ENCODE measurements around the gene PADI1.

PADI1 gene

DNA sequence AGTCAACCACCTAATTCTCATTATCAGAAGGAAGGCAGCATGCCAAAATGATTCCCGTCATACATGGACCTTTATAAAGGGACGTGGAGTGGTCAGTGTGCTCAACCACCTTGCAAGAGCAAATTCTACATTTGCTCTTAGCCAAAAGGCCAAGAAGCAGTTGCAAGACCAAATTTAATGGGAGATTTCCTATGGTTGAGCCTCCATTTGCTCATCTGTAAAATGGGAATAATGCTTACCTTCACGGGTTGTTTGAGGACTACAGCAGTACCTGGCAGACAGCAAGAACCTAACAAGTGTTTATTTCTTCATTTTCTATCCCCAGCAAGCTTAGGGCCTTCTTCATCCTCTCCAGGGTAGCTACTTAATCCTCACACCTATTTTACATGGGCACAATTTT is 85.6 kb downstream of the PADI1 start (continued):
- no peak for TF ChIP-seq ZNF701 (tag by site-specific recombination; IDR thresholded peaks at IDR 0.05)
- TF ChIP-seq ZNF621 (tag by site-specific recombination; IDR thresholded peaks at IDR 0.05) = no peak
- TF ChIP-seq ZNF274 (IDR thresholded peaks at IDR 0.05; ENCODE audit: low read length) = no peak
- no peak for TF ChIP-seq ZNF274 (tag by site-specific recombination; IDR thresholded peaks at IDR 0.05; ENCODE audit: borderline replicate concordance)
- no peak for TF ChIP-seq ZNF596 (tag by site-specific recombination; IDR thresholded peaks at IDR 0.05)
- TF ChIP-seq, protein P1, sequence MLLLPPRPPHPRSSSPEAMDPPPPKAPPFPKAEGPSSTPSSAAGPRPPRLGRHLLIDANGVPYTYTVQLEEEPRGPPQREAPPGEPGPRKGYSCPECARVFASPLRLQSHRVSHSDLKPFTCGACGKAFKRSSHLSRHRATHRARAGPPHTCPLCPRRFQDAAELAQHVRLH (tag by site-specific recombination; IDR thresholded peaks at IDR 0.05) = no peak
- TF ChIP-seq, protein P2, sequence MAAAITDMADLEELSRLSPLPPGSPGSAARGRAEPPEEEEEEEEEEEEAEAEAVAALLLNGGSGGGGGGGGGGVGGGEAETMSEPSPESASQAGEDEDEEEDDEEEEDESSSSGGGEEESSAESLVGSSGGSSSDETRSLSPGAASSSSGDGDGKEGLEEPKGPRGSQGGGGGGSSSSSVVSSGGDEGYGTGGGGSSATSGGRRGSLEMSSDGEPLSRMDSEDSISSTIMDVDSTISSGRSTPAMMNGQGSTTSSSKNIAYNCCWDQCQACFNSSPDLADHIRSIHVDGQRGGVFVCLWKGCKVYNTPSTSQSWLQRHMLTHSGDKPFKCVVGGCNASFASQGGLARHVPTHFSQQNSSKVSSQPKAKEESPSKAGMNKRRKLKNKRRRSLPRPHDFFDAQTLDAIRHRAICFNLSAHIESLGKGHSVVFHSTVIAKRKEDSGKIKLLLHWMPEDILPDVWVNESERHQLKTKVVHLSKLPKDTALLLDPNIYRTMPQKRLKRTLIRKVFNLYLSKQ (tag by site-specific recombination; IDR thresholded peaks at IDR 0.05; ENCODE audit: borderline replicate concordance) = no peak
- TF ChIP-seq ZNF426 (tag by site-specific recombination; IDR thresholded peaks at IDR 0.05) = no peak
- TF ChIP-seq ZIC2 (tag by site-specific recombination; IDR thresholded peaks at IDR 0.05) = no peak
- TF ChIP-seq, protein P3, sequence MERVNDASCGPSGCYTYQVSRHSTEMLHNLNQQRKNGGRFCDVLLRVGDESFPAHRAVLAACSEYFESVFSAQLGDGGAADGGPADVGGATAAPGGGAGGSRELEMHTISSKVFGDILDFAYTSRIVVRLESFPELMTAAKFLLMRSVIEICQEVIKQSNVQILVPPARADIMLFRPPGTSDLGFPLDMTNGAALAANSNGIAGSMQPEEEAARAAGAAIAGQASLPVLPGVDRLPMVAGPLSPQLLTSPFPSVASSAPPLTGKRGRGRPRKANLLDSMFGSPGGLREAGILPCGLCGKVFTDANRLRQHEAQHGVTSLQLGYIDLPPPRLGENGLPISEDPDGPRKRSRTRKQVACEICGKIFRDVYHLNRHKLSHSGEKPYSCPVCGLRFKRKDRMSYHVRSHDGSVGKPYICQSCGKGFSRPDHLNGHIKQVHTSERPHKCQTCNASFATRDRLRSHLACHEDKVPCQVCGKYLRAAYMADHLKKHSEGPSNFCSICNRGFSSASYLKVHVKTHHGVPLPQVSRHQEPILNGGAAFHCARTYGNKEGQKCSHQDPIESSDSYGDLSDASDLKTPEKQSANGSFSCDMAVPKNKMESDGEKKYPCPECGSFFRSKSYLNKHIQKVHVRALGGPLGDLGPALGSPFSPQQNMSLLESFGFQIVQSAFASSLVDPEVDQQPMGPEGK (tag by site-specific recombination; IDR thresholded peaks at IDR 0.05) = no peak

DNA sequence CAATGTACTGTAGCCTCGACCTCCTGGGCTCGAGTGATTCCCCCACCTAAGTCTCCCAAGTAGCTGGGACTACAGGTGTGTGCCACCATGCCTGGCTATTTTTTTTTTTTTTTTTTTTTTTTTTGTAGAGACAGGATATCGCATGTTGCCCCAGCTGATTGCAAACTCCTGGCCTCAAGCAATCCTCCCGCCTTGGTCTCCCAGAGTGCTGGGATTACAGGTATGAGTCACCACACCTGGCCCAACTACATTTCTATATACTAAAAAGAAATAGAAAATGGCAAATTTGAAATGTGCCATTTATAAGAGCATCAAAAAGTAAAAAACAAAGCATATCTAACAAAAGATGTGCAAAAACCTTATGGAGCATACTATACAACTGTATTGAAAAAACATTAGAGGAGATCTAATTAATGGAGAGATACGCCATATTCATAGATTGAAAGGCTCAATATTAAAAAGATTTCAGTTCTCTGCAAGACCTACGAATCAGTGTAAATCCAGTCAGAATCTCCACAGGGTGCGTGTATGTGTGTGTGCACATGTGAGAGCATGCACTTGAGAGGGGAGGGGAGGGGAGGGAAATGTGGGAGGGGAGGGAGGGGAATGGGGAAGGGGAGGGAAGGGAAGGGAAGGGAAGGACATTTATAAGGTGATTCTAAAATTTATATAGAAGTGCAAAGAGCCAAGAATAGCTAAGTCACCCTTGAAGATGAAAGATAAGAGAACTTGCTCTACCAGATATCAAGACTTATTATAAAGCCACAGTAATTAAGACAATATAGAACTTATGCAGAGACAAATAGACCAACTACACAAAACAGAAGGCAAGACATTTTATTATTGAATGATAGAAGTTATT is 87.6 kb downstream of the PADI1 start:
- TF ChIP-seq EGR2 (tag by site-specific recombination; IDR thresholded peaks at IDR 0.05; ENCODE audit: low read depth) (no peak), GLIS1 (tag by site-specific recombination; IDR thresholded peaks at IDR 0.05) (0 out of 2 replicates have a peak, but pooled peaks have one; percentile 10)
- H3K27ac ChIP-seq (ENCODE audit: extremely low read depth, low read depth, low read length) = no peak overlapping the region
- no peaks in the 10 kb centered on the region for H3K9me3 ChIP-seq (ENCODE audit: control insufficient read depth, insufficient read depth, low read depth, low read length)
- ChIA-PET CTCF (no interaction called here), POLR2A (no interaction called here)
- H3K4me3 ChIP-seq (ENCODE audit: low read depth, low read length) = no peak overlapping the region
- peaks cover 3% of the 10 kb centered on the region; the same call in 1 of the 2 replicates for H3K4me1 ChIP-seq (ENCODE audit: control insufficient read depth, insufficient read depth, low read length)
- no peaks in the 10 kb centered on the region for H3K36me3 ChIP-seq (ENCODE audit: control insufficient read depth in 2 of 2, insufficient read depth in 1 of 2, low read length in 2 of 2)

DNA sequence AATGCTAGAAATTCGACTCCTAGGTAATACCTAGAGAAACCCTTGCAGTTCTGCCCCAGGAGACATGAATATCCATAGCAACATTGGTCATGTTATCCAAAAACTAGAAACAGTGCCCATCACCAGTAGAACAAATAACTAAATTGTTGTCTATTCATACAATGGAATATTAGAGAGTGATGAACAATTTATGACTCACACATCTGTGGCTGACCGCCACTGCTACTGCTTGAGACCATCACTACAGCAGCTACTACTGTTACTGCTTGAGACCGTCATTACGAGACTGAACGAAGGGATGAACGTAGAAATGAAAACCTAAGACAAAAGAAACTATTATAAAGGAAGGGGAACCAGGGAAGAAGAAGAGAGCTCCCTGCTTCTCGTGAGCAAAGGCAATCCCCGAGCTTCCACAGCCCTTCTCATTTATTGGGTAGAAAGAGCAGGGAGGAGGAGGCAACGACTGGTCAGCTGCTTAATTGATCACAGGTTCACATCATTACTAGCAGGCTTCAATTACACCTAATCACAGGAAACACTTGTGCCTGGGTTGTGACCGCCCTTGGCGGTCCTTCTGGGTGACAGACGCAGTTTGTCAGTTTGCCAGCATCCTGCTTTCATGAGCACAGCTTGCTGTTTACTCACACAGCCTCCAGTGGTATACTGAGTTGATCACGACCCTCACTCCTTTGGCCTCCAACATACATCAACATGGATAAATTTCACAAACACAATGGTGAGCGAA is 88.9 kb downstream of the PADI1 start:
- peaks cover 3% of the 10 kb centered on the region; the same call in 1 of the 2 replicates for H3K4me1 ChIP-seq (ENCODE audit: control insufficient read depth, insufficient read depth, low read length)
- H3K9me3 ChIP-seq (ENCODE audit: control insufficient read depth, insufficient read depth, low read depth, low read length) = no peaks in the 10 kb centered on the region
- no peaks in the 10 kb centered on the region for H3K36me3 ChIP-seq (ENCODE audit: control insufficient read depth in 2 of 2, insufficient read depth in 1 of 2, low read length in 2 of 2)
- no peak overlapping the region for H3K4me3 ChIP-seq (ENCODE audit: low read depth, low read length)
- ChIA-PET CTCF (interaction anchor here (0.6 to 1.4 kb wide), 3 partner anchors 19 to 109 kb away, joined by 3 to 4 read pairs (median 3); no protein-coding TSS in a partner anchor), POLR2A (no interaction called here)
- TF ChIP-seq ZNF221 (tag by site-specific recombination; IDR thresholded peaks at IDR 0.05; ENCODE audit: borderline replicate concordance) (no peak), ZNF146 (tag by site-specific recombination; IDR thresholded peaks at IDR 0.05) (peak; percentile 47; the same call in 1 of the 2 replicates)
- no peak overlapping the region for H3K27ac ChIP-seq (ENCODE audit: extremely low read depth, low read depth, low read length)

All from HEK293 (cell line).